ENCODE data around the gene ACP2.

Gene ACP2

DNA sequence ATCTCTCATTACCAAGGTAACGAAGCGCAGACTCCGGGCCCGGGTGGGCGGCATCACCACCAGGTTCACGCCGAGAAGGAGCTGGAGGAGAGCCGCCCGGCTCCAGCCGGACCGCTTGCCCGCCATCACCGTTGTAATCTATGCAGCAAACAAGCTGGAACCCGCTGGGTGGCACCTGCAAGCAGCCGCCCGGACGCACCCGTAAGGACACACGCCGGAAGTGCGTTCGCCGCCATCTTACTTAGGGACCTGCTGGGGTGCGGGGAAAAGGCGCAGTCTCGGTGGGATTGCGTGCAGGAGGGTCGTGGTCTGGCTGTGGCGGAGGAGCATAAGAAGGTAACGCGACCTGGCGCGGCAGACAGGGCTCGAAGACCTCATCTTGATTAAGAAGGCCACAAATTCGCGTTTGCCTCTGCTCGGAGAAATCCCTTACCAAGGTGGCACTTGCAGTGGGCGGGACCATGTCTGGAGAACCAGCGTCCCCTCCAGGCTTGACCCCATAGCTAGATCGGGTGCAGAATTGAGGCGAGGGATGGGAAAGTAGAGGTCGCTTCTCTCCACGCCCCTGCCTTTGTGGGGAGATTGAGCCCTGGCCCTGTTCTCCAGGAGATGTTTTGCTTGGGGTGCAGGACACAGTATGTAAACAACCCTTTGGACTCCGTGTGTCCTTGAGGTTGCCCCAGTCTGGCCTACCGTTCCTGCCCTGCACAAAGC is at the start of gene ACP2:
Gene ACP2, minus strand, starts transcription at position 151 of the 714 bp plus-strand sequence. Its CDS starts 25 bp downstream, at position 126.
- DNase-seq (ENCODE audit: low spot score), result peak; percentile 88

- no peak for DNase-seq (ENCODE audit: low spot score)
These were observed 47.4 kb upstream of the ACP2 start for GRCh38 chr11:47296045-47296444.

GRCh38 chr11:47295385-47295784 is 46.8 kb upstream of the ACP2 start:
- DNase-seq (ENCODE audit: low spot score), result no peak

- DNase-seq (ENCODE audit: low spot score), result no peak
These were observed 41.2 kb upstream of the ACP2 start for GRCh38 chr11:47289856-47290255.

GRCh38 chr11:47288066-47288465 is 39.5 kb upstream of the ACP2 start:
- no peak for DNase-seq (ENCODE audit: low spot score)

DNA sequence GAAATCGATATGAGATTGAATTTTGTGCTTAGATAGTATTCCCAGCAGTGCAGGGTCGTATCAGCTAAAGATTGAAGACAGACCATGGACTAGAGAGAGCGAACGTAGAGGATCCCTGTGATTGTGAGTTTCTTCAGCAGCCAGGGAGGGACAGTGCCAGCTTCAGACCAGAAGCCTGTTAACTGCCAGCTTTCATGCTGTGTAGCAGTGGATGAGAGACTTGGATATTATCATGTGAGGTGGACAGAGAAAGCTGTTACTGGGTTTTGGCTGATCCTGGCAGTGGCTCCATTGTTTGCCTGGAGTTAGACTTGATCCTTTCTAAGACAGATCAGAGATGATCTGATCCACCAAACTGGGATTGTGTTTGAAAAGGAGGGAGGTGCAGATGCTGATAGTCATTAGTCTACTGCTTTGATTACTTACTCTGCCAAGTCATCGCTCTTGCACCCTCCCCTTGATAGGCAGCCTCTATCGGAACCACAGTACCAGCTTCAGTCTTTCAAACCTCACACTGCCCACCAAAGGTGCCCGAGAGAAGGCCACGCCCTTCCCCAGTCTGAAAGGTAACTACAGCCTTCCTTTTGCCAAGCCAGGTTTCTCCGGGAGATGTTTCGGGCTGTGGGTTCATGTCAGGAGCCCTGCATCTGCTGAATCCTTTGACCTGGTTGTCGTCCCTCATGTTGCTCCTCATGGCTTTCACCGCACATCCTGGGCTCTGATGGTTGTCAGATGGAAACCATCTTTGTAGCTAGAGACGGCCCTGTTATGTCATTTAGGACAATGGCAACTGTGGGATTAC is 37.6 kb upstream of the ACP2 start:
- no peak for DNase-seq (ENCODE audit: low spot score)

DNA sequence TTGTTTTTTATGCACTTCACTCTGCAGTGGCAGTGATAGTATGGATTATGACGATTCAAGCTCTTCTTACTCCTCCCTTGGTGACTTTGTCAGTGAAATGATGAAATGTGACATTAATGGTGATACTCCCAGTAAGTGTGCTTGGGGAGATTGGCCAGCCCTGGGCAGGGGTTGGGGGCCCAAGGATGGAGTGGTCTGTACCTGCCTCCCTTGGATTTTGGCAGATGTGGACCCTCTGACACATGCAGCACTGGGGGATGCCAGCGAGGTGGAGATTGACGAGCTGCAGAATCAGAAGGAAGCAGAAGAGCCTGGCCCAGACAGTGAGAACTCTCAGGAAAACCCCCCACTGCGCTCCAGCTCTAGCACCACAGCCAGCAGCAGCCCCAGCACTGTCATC is 35.5 kb upstream of the ACP2 start:
- no peak for DNase-seq (ENCODE audit: low spot score)

DNA sequence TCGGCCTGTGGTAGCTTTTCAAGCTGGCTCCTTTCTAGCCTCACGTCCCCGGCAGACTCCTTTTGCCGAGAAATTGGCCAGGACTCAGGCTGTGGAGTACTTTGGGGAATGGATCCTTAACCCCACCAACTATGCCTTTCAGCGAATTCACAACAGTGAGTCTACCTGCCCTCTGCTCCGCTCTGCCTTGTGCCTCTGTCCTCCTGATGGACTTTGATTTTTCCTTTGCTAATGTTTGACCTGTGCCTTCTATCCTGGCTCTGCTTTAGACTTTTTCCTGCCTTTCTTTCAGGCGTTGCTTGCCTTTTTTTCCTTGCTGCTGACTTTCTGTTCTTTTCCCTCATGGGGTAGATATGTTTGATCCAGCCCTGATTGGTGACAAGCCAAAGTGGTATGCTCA is 33.8 kb upstream of the ACP2 start:
- DNase-seq (ENCODE audit: low spot score), result no peak

- no peak for DNase-seq (ENCODE audit: low spot score)
These were observed 32.2 kb upstream of the ACP2 start for GRCh38 chr11:47280860-47281259.

GRCh38 chr11:47280099-47280498 is 31.5 kb upstream of the ACP2 start:
- DNase-seq (ENCODE audit: low spot score), result no peak

GRCh38 chr11:47278769-47279168 is 30.2 kb upstream of the ACP2 start:
- no peak for DNase-seq (ENCODE audit: low spot score)

GRCh38 chr11:47278058-47278457 is 29.4 kb upstream of the ACP2 start:
- no peak for DNase-seq (ENCODE audit: low spot score)

DNA sequence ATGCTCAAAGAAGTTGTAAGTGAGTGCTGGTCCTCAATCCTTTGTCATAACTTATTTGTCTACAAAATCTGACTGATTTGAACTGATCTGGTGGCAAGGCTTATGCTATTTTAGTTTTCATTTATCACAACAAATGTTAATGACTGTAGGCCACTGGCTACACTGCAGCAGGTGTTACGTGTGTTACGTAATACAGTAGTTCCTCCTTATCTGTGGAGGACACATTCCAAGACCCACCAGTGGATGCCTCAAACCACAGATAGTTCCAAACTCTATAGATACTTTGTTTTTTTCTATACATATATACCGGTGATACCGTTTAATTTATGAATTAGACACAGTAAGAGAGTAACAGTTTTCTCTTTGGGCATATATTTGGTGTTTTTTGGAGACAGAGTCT is 28.3 kb upstream of the ACP2 start:
- DNase-seq (ENCODE audit: low spot score), result no peak

DNA sequence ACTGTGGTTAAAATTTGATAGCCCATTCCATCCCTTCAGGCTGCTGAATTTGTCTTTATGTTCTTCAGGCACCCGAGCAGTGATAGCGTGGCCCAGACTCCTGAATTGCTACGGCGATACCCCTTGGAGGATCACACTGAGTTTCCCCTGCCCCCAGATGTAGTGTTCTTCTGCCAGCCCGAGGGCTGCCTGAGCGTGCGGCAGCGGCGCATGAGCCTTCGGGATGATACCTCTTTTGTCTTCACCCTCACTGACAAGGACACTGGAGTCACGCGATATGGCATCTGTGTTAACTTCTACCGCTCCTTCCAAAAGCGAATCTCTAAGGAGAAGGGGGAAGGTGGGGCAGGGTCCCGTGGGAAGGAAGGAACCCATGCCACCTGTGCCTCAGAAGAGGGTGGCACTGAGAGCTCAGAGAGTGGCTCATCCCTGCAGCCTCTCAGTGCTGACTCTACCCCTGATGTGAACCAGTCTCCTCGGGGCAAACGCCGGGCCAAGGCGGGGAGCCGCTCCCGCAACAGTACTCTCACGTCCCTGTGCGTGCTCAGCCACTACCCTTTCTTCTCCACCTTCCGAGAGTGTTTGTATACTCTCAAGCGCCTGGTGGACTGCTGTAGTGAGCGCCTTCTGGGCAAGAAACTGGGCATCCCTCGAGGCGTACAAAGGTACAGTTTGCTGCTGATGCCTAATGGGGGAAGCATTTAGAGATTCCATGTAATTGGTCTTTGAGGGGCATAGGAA is 26.1 kb upstream of the ACP2 start:
- DNase-seq (ENCODE audit: low spot score), result no peak

DNA sequence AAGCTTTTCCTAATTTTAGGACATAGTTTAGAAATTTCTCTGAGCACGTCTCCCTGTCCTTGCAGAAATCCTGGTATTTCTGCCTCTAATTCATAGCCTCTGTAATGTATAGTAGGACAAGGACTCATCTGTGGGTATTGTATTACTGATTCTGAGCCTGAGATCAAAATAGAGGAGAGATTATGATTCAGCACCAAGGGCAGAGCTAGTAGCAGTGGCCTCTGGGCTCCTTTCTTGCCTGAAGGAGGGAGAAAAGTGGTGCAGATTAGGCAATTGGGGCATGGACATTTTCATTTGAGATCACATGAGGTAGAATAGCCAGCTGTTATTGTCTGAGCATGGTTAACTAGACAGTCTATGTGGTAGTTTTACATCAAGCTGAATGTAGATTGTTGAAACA is 24.1 kb upstream of the ACP2 start:
- DNase-seq (ENCODE audit: low spot score), result peak; percentile 25

DNA sequence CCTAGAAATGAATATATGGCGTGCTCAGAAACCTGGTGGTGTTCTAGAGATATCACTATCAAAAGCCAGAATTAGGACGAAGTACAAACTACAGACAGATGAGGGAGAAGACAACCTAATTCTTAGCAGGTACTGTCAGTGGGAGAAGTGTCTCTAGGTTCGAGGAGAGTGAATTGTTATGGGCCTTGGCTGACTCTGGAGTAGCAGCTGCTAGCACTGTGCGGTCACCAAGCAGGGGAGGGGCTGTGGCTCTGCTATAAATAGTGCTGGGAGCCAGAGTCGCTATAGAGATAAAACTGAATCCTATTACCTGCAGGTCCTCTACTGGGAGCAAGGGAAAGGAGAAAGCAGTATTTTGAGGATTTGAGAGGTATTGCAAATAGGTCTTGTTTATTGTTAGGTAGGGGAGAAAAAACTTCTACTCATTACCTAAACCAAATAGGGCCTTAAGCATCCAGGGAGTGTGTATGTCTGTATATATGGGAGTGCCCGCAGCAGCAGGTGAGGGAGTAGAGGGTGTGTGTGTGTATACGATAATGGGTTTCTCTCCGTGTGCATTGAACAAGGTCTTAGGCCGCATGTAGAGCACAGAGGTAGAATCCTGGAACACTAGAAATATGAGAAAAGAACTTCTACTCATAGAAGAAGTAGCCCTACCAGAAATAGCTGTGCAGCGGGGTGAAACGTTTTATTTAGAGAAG is 23.5 kb upstream of the ACP2 start:
- no peak for DNase-seq (ENCODE audit: low spot score)

DNA sequence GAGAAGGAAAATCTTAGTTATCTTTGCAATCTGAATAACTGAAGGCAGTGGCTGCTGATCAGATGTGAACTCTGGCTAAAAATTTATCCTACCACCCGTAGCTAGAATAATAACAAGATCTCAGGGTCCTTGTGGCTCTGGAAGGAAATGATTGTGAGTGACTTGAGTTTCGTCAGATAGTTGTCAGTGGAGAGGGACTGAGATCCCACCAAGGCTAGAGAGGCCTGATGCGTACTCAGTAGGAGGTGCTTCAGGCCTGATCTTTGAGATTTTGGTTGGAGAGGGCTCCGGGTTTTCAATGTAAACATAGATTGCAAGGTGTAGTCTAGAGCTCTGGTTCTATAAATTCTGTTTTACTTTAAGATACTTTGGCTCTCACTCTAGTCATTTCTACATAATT is 22.7 kb upstream of the ACP2 start:
- no peak for DNase-seq (ENCODE audit: low spot score)

DNA sequence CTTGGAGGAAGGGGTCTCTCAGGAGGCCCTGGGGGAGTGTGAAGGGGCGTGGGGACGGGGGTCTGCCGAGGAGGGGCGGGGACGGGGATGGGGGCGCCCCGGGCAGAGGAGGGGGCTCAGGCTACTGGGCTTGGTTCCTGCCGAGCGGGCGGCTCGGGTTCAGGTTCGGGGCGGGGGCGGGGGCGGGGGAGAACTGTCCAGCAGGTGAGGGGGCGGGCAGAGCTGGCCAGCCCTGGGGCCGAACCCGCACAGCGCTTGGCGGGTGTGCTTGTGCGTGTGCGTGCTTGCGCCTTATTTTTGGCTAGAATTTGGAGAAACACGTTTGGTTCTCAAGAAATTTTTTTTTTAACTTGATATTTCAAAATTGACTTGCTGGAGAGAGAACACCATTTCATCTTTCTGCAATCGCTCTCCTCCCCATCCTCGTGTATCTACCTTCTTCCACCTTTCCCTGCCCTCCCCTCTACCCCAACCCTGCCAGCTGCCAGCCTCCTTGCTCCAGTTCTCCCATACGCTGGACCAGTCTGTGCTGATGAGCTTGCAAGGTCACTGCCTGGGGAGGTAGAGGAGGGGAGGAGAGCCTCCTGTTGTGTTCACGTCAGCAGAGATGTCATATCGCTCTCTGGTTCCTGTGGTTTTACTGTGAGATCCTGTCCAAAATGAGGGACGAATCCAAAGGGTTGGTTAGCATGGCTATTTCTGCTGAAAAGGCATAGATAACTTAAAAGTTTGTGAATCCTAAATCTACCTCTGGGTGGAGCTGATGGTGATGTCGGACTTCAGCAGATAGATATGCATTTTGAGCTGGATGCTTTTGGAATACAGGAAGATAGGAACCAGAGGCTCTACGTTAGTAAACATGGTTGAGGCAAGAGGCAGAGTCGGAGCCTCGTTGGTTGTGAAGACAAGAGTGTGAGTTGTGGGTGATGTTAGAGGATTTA is 22.0 kb upstream of the ACP2 start:
- DNase-seq (ENCODE audit: low spot score), result peak; percentile 40

DNA sequence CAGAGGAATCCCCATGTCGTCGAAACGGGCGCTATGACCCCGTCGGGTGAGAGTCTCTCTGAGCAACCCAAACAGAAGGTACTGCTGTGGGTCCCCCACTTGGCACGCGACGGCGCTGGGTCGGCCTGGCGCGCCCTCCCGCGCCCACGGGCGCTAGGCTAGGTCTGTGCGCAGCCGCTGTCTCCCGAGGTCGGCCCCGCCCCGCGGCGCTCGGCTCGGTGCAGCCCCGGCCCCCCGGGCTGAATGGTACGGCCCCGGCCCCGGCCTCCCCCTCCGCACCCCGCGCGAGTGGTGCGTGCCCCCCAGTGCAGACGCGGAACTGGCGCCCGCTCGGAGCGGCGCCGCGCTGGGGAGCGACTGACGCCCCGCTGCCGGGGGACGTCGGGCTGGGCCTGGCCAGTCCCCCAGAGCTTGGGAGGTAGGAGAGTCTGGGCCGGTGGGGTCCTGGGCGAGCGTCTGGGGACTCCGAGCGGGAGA is 21.3 kb upstream of the ACP2 start, which contains the start of gene MADD:
Gene MADD, plus strand, starts transcription at position 305 of the 477 bp plus-strand sequence.
- peak; percentile 94 for DNase-seq (ENCODE audit: low spot score)

DNA sequence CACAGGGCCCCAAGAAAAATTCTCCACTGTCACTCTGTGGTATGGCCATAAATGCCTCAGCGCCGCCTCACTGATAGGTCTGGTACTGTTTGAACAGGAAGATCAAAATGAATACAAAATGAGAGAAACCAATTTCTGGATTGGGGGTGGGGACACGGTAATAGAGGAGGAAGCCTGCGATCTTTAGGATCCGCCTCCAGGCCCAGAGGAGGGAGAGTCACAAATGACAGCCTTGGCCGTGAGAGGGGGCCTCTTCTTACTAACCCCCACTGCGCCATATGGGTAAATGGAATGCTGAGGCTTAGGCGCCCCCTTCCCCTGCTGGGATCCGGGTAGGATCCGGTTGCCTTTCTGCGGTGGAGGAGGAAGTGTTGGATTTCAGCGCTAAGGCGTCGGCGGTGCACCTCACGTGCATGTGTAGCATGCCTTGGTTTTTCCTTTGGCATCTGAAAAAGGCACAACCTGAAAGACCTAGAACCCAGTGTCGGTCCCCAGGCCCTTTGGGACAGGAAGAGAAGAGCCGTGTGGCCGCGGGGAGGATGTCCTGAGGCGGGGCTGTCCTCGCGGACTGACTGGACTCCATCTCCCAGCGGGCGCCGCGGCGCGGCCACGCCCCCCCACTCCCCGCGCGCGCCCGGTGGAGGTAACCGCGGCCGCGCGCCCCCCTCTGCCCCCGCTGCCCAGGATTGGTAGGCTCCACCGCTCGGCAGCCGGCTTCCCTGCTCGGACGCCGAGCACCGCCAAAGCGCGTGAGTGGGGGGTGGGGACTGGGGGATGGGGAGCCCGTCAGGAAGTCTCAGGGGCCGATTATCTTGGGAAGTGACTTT is 20.6 kb upstream of the ACP2 start:
- peak; percentile 94 for DNase-seq (ENCODE audit: low spot score)

Data from AG08395 (cell line).